ENCODE data around the gene KLRC3.

GRCh38 chr12:10466311-10466710, 45.9 kb upstream of the KLRC3 start:
- no peak for TF ChIP-seq CTCF (IDR thresholded peaks at IDR 0.05; ENCODE audit: low read length)
- TF ChIP-seq EZH2 (optimal IDR thresholded peaks at IDR 0.05; ENCODE audit: low read depth, low read length) = no peak
- TF ChIP-seq EZH2phosphoT487 (IDR thresholded peaks at IDR 0.05; ENCODE audit: low read length) = no peak
